Heart left ventricle (tissue), 16 donors: ENCODE results near the gene EDDM3A. TPM values are rescaled to one million over a fixed set of nuclear protein-coding genes. Genes with fewer than 3 reads are reported as not detected.
"Not testable (repeated sequence)": the region's sequence is repeated elsewhere in the genome, so short reads cannot be mapped to it uniquely, and the experiment has no call there.

Source experiments
- ATAC-seq, 4 donors: fragments of 200-7000 bp; cut with Tn5 transposase; one replicate each; pipeline ENCODE4 v1.9.1; 2020 to 2022; ENCODE audit warnings: moderate library complexity in 4 of 4, mild to moderate bottlenecking in 3 of 4, moderate number of reproducible peaks in 1 of 4
- DNase-seq, 5 donors: peaks; one replicate each; pipeline ENCODE4 v3.0.0-alpha.2; 2020
- H3K27ac ChIP-seq, 12 donors: fragments of 200-600 bp; sonication (generic) in 4 of 12; one replicate each; pipeline versions ENCODE4 v1.5.0 to v1.8.0; 2016 to 2022; ENCODE audit warnings: mild to moderate bottlenecking in 2 of 12
- H3K27me3 ChIP-seq, 9 donors: fragments of 200-600 bp; sonication (generic) in 2 of 9; one replicate each; pipeline versions ENCODE4 v1.5.1 to v1.8.0; 2016 to 2022; ENCODE audit warnings: mild to moderate bottlenecking in 3 of 9
- H3K36me3 ChIP-seq, 9 donors: fragments of 200-600 bp; sonication (generic) in 2 of 9; one replicate each; pipeline versions ENCODE4 v1.5.0 to v1.8.0; 2018 to 2022; ENCODE audit warnings: mild to moderate bottlenecking in 2 of 9
- H3K4me1 ChIP-seq, 12 donors: fragments of 200-600 bp; sonication (generic) in 4 of 12; one replicate each; pipeline versions ENCODE4 v1.5.0 to v1.8.0; 2016 to 2022; ENCODE audit warnings: mild to moderate bottlenecking in 3 of 12
- H3K4me3 ChIP-seq, 12 donors: fragments of 200-600 bp; sonication (generic) in 4 of 12; one replicate each; pipeline versions ENCODE4 v1.5.0 to v1.8.0; 2017 to 2022; ENCODE audit warnings: mild to moderate bottlenecking in 9 of 12, moderate library complexity in 4 of 12
- H3K9me3 ChIP-seq, 12 donors: fragments of 200-600 bp; sonication (generic) in 4 of 12; one replicate each; pipeline versions ENCODE4 v1.5.0 to v1.8.0; 2016 to 2022; ENCODE audit warnings: mild to moderate bottlenecking in 1 of 12
- CTCF ChIP-seq, 12 donors: fragments of 200-600 bp; sonication (generic) in 4 of 12; IDR thresholded peaks; one replicate each; pipeline versions ENCODE4 v1.5.0 to v1.8.0; 2018 to 2022; ENCODE audit warnings: antibody characterized with exemption in 12 of 12, mild to moderate bottlenecking in 5 of 12
- POLR2A ChIP-seq, 2 donors: fragments of 450-650 bp; IDR thresholded peaks; one replicate each; pipeline ENCODE4 v1.6.1; 2017; ENCODE audit warnings: antibody characterized with exemption in 2 of 2, mild to moderate bottlenecking in 2 of 2, moderate library complexity in 2 of 2
- WGBS, 4 donors: extraction: QIAGEN DNeasy Blood & Tissue Kit in 2 of 4; methylation state at CpG; one replicate each; pipeline versions ENCODE4 v1.1.5 to v1.1.7; 2013 to 2018; 5-methylcytosine and 5-hydroxymethylcytosine counted together
- intact Hi-C, 10 donors: fragments of 100-400 bp; cut with DNase I; formaldehyde crosslinking; loops; one replicate each; pipeline versions ENCODE4 v1.11.1 to v1.14.2; 2022
- polyA plus RNA-seq, 2 donors: library from polyadenylated mRNA; stranded (reverse); fragments of 200-250 nt; gene quantifications; one replicate each; pipeline ENCODE4 v1.2.3, GENCODE V29; 2013
- total RNA-seq, 9 donors: library from RNA; depleted of rRNA in 2 of 9; stranded (reverse); fragments of >200 nt in 2 of 9; fragmentation: NEBNext Ultra II Directional in 3 of 9; extraction: Animal tissue kit (Norgen Biotek cat#: 25700) in 3 of 9; gene quantifications; one replicate each; pipeline versions ENCODE4 v1.1.0 to v1.2.4, GENCODE V29; 2016 to 2023
- donor health status: ischemic (EF 13 %, LVEDD 7.1; RV severe dilation, severe dysfunction).
- donor health status: healthy with polysubstance abuse.
- donor health status: DM: no; HTN: yes; CAD: no.
- donor health status: DM: no; HTN: no; CAD: no.
- donor health status: ischemic (EF 25% LVEDD 6.9; RV normal size, moderate dysfunction).
- donor health status: ischemic (EF 25% LVEDD 5.7; RV mildly dilated, moderate dysfunction).
- donor health status: healthy.
- donor health status: DM: yes; HTN: yes; CAD: no.
- donor health status: ischemic (EF 35%, LVEDD 5.7; RV mildly dilated, moderate dysfunction).
- donor health status: nonischemic (EF 11% LVEDD 7.7; RV severe dilation, severe dysfunction).
- donor health status: DM: yes; HTN: yes; CAD: no.
- donor health status: PGD.
- donor health status: ischemic (EF 29% LVEDD 5.4; RV normal size, mild dysfunction).
- donor health status: nonischemic (EF 23%, LVEDD 6.1; RV moderate dilation, normal function).

The EDDM3A gene
- total and polyA plus RNA-seq, 11 donors, result not detected

GRCh38 chr14:20732477-20732876, 13.2 kb upstream of the EDDM3A start:
- Histone ChIP-seq H3K4me3 (no peak overlapping the region), H3K27me3 (no peaks in the 10 kb centered on the region), H3K27ac (peak overlapping the region in 1 of 12 donors; percentile 58), H3K36me3 (no peaks in the 10 kb centered on the region), H3K4me1 (peaks cover 0 to 20% (median 0%) of the 10 kb centered on the region in 12 donors), H3K9me3 (no peaks in the 10 kb centered on the region)
- intact Hi-C loops, result no loop called here
- DNase-seq (no peak), ATAC-seq (no peak)
- 83 to 87% (median 85%) methylated on average over 5 of the region's 5 CpGs for WGBS, 4 donors
- TF ChIP-seq CTCF (IDR thresholded peaks at IDR 0.05), result no peak
- TF ChIP-seq POLR2A (IDR thresholded peaks at IDR 0.05), result no peak

- WGBS, 4 donors, result 68 to 75% (median 73%) methylated on average over 6 of the region's 6 CpGs
- peak overlapping the region in 1 of 12 donors; percentile 58 for H3K27ac ChIP-seq
Measured at GRCh38 chr14:20732979-20733635, 12.6 kb upstream of the EDDM3A start.

GRCh38 chr14:20733684-20734429, 11.8 kb upstream of the EDDM3A start:
- no peaks in the 10 kb centered on the region for H3K27me3 ChIP-seq
- H3K9me3 ChIP-seq, result no peaks in the 10 kb centered on the region
- no peak for ATAC-seq
- no peaks in the 10 kb centered on the region for H3K36me3 ChIP-seq
- WGBS, 4 donors, result 59 to 74% (median 67%) methylated on average over 6 of the region's 6 CpGs
- H3K27ac ChIP-seq, result peak overlapping the region in 1 of 12 donors; percentile 58
- H3K4me3 ChIP-seq, result no peak overlapping the region
- TF ChIP-seq CTCF (IDR thresholded peaks at IDR 0.05), result no peak
- no peak for TF ChIP-seq POLR2A (IDR thresholded peaks at IDR 0.05)
- intact Hi-C loops, result no loop called here
- H3K4me1 ChIP-seq, result peaks cover 0 to 16% (median 0%) of the 10 kb centered on the region in 12 donors
- DNase-seq, result no peak

More at GRCh38 chr14:20732979-20733635, 12.6 kb upstream of the EDDM3A start:
- no peak overlapping the region for H3K4me3 ChIP-seq
- ATAC-seq (peak in 3 of 4 donors; percentile 46 to 64 (median 55)), DNase-seq (peak in 3 of 5 donors; percentile 28 to 64 (median 36))
- H3K9me3 ChIP-seq, result no peaks in the 10 kb centered on the region
- no peaks in the 10 kb centered on the region for H3K36me3 ChIP-seq
- H3K4me1 ChIP-seq, result peaks cover 0 to 16% (median 0%) of the 10 kb centered on the region in 12 donors
- intact Hi-C loops, result no loop called here
- no peaks in the 10 kb centered on the region for H3K27me3 ChIP-seq
- no peak for TF ChIP-seq POLR2A (IDR thresholded peaks at IDR 0.05)
- TF ChIP-seq CTCF (IDR thresholded peaks at IDR 0.05), result no peak

- Histone ChIP-seq H3K27ac (no peak overlapping the region), H3K4me3 (no peak overlapping the region), H3K4me1 (peaks cover 0 to 16% (median 0%) of the 10 kb centered on the region in 12 donors), H3K36me3 (no peaks in the 10 kb centered on the region), H3K9me3 (no peaks in the 10 kb centered on the region), H3K27me3 (no peaks in the 10 kb centered on the region)
- no peak for ATAC-seq
- no peak for TF ChIP-seq CTCF (IDR thresholded peaks at IDR 0.05)
- no peak for TF ChIP-seq POLR2A (IDR thresholded peaks at IDR 0.05)
- no peak for DNase-seq
- intact Hi-C loops, result no loop called here
- WGBS, 4 donors, result 24 to 38% (median 32%) methylated on average over 4 of the region's 4 CpGs
Measured at GRCh38 chr14:20734430-20734806, 11.3 kb upstream of the EDDM3A start.

- DNase-seq, intact Hi-C loops, H3K9me3 ChIP-seq, H3K4me3 ChIP-seq, H3K36me3 ChIP-seq, ATAC-seq, H3K27ac ChIP-seq, H3K27me3 ChIP-seq, H3K4me1 ChIP-seq: not testable (repeated sequence)
- WGBS, 4 donors, result 82 to 95% (median 95%) methylated on average over 7 of the region's 7 CpGs
Measured at GRCh38 chr14:20738292-20738691, 7.4 kb upstream of the EDDM3A start.
